ENCODE data around the gene ANKRD44.

DNA sequence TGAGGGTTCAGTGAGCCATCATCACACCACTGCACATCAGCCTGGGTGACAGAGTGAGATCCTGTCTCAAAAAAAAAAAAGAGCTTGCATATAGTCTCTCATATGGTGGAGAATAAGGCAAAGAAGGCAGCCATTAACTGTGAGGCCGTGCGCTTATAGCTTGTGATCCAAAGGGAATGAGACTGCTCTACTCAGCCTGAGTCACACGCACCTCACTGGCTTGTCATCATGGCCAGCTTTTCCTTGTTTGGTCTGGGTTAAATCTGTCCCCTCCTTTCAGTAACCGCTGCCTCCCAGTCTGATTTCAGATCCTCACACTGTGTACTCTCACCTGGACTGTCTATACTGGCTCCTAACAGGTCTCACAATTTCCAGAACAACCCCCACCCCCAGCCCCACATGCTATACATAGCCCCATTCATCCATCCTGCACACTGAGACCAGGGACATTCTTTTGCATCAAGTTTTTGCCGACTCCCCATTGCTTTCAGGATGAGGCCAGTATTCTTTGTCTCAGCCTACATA, 35.3 kb upstream of the ANKRD44 start:
- TF ChIP-seq CTCF (IDR thresholded peaks at IDR 0.05) (no peak), NFYB (CRISPR knock-in tag; conservative IDR thresholded peaks at IDR 0.05; ENCODE audit: low read depth) (no peak), USF1 (CRISPR knock-in tag; IDR thresholded peaks at IDR 0.05) (no peak), FOXK1 (CRISPR knock-in tag; IDR thresholded peaks at IDR 0.05) (no peak), NR2C2 (CRISPR knock-in tag; IDR thresholded peaks at IDR 0.05) (no peak), ZBTB21 (CRISPR knock-in tag; IDR thresholded peaks at IDR 0.05; ENCODE audit: borderline replicate concordance) (no peak)
- TF ChIP-seq, protein P1, sequence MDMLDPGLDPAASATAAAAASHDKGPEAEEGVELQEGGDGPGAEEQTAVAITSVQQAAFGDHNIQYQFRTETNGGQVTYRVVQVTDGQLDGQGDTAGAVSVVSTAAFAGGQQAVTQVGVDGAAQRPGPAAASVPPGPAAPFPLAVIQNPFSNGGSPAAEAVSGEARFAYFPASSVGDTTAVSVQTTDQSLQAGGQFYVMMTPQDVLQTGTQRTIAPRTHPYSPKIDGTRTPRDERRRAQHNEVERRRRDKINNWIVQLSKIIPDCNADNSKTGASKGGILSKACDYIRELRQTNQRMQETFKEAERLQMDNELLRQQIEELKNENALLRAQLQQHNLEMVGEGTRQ (CRISPR knock-in tag; IDR thresholded peaks at IDR 0.05), result no peak
